Keratinocyte (primary cell): ENCODE results near the gene SMAD6.

ENCODE experiments used
- CTCF ChIP-seq, 3 experiments: IDR thresholded peaks in 1 of 3; conservative IDR thresholded peaks in 1 of 3; optimal IDR thresholded peaks in 1 of 3; 2 replicates in 2 of 3; 3 replicates in 1 of 3; pipeline versions ENCODE3 to v1.5.1; 2011; ENCODE audit warnings: low read length in 3 of 3, mild to moderate bottlenecking in 3 of 3, moderate library complexity in 2 of 3, control low read depth in 1 of 3, inconsistent platforms in 1 of 3; ENCODE audit not compliant: insufficient read depth in 2 of 3; ENCODE audit errors: extremely low read depth in 1 of 3
- EZH2 ChIP-seq: IDR thresholded peaks from one replicate; pipeline ENCODE4 v1.6.1; 2012; ENCODE audit warnings: inconsistent platforms, mild to moderate bottlenecking, low read length, moderate library complexity

- TF ChIP-seq CTCF (optimal IDR thresholded peaks at IDR 0.05 in 1 of 3, IDR thresholded peaks at IDR 0.05 in 1 of 3, conservative IDR thresholded peaks at IDR 0.05 in 1 of 3; ENCODE audit: extremely low read depth in 1 of 3, insufficient read depth in 2 of 3, low read length in 3 of 3): no peak
- no peak for TF ChIP-seq EZH2
Observed at GRCh38 chr15:66742286-66742685, 40.2 kb downstream of the SMAD6 start.
